A549 (cell line): Measurements from ENCODE around the gene DCLRE1B. TPM values are rescaled to one million over a fixed set of nuclear protein-coding genes. Genes with fewer than 3 reads are reported as not detected.

Experiments used
- ATAC-seq, 2 experiments: fragments of 200-7000 bp in 1 of 2; fragments of >200 bp in 1 of 2; cut with Nextera tagmentation in 1 of 2; cut with Tn5 transposase in 1 of 2; 3 replicates each; pipeline versions ENCODE4 v1.8.0 to v1.9.1; 2018 to 2020; ENCODE audit warnings: mild to moderate bottlenecking in 1 of 2, moderate library complexity in 1 of 2
- CTCF ChIA-PET: fragments of 300-600 bp; sonication (Branson Sonifier 250); formaldehyde crosslinking; extraction: SDS; loops from one replicate; lab custom pipeline; 2021; ENCODE audit warnings: antibody characterized with exemption, inconsistent platforms; lab: Yijun Ruan, JAX
- POLR2A ChIA-PET: fragments of 350-600 bp; formaldehyde crosslinking; extraction: SDS; loops from one replicate; lab custom pipeline; 2021; ENCODE audit warnings: antibody characterized with exemption, inconsistent platforms; lab: Yijun Ruan, JAX
- DNase-seq, 2 experiments: peaks; one replicate each; pipeline versions ENCODE4 v3.0.0 to v3.0.0-alpha.2; 2011 to 2016; ENCODE audit warnings: low read depth in 1 of 2, low spot score in 1 of 2
- FAIRE-seq: peaks from 2 replicates; lab custom pipeline; 2011; peaks lifted over from hg19 to GRCh38; lab: Jason Lieb, UNC
- H3K27ac ChIP-seq, 2 experiments: fragments of >200 bp; sonication (Bioruptor Twin); formaldehyde crosslinking; 3 replicates each; pipeline ENCODE4 v1.5.1; 2016 to 2017
- H3K4me1 ChIP-seq: fragments of >200 bp; sonication (Bioruptor Twin); formaldehyde crosslinking; 3 replicates; pipeline ENCODE4 v1.6.1; 2016
- H3K4me2 ChIP-seq: fragments of >200 bp; sonication (Bioruptor Twin); formaldehyde crosslinking; 3 replicates; pipeline ENCODE4 v1.6.1; 2016
- H3K4me3 ChIP-seq: fragments of >200 bp; sonication (Bioruptor Twin); formaldehyde crosslinking; 3 replicates; pipeline ENCODE4 v1.5.1; 2016
- H3K9me3 ChIP-seq: fragments of >200 bp; sonication (Bioruptor Twin); formaldehyde crosslinking; 3 replicates; pipeline ENCODE4 v1.6.1; 2016
- BHLHE40 ChIP-seq: IDR thresholded peaks from 2 replicates; pipeline ENCODE4 v1.6.1; 2012; ENCODE audit warnings: low read depth, low read length, inconsistent platforms
- CEBPB ChIP-seq, 2 experiments: fragments of >200 bp in 1 of 2; sonication (Bioruptor Twin) in 1 of 2; formaldehyde crosslinking in 1 of 2; IDR thresholded peaks; 2 replicates each; pipeline ENCODE4 v1.6.1; 2012 to 2016
- CHD4 ChIP-seq: fragments of 200-600 bp; sonication (generic); IDR thresholded peaks from 2 replicates; pipeline ENCODE4 v1.6.1; 2016; ENCODE audit warnings: antibody characterized with exemption, mild to moderate bottlenecking, borderline replicate concordance
- ELK1 ChIP-seq: fragments of 150-350 bp; IDR thresholded peaks from 2 replicates; pipeline ENCODE4 v1.6.1; 2014; ENCODE audit warnings: low read depth, mild to moderate bottlenecking, low read length
- FOSB ChIP-seq: fragments of 250-450 bp; sonication (Bioruptor Pico); IDR thresholded peaks from 2 replicates; pipeline ENCODE4 v1.5.0; 2020; ENCODE audit warnings: mild to moderate bottlenecking, moderate library complexity
- FOSL2 ChIP-seq, 2 experiments: fragments of 450-650 bp in 1 of 2; fragments of >200 bp in 1 of 2; sonication (Bioruptor Twin) in 1 of 2; formaldehyde crosslinking; IDR thresholded peaks; 2 replicates each; pipeline versions ENCODE4 v1.5.0 to v1.6.1; 2016 to 2020; ENCODE audit warnings: mild to moderate bottlenecking in 1 of 2, moderate library complexity in 1 of 2
- FOXS1 ChIP-seq: fragments of 250-450 bp; sonication (Bioruptor Pico); IDR thresholded peaks from 2 replicates; pipeline ENCODE4 v1.5.0; 2020; ENCODE audit warnings: mild to moderate bottlenecking, moderate library complexity
- GATA3 ChIP-seq: IDR thresholded peaks from 2 replicates; pipeline ENCODE4 v1.6.1; 2012; ENCODE audit warnings: borderline replicate concordance
- HOXB13 ChIP-seq: fragments of 250-450 bp; sonication (Bioruptor Pico); IDR thresholded peaks from 2 replicates; pipeline ENCODE4 v1.5.0; 2020; ENCODE audit warnings: low read depth, mild to moderate bottlenecking, moderate library complexity
- JUN ChIP-seq, 2 experiments: fragments of >200 bp; sonication (Bioruptor Twin); formaldehyde crosslinking; IDR thresholded peaks; 2 replicates in 1 of 2; 3 replicates in 1 of 2; pipeline ENCODE4 v1.6.1; 2016 to 2017
- MAFK ChIP-seq: fragments of 450-650 bp; IDR thresholded peaks from 2 replicates; pipeline ENCODE4 v1.6.1; 2014; ENCODE audit not compliant: partially characterized antibody
- MAZ ChIP-seq: fragments of 150-350 bp; IDR thresholded peaks from 2 replicates; pipeline ENCODE4 v1.6.1; 2014; ENCODE audit warnings: antibody characterized with exemption, low read depth, low read length, borderline replicate concordance
- MYC ChIP-seq: IDR thresholded peaks from 2 replicates; pipeline ENCODE4 v1.6.1; 2012; ENCODE audit warnings: mild to moderate bottlenecking, inconsistent platforms, low read length, improper control_type of control experiment, borderline replicate concordance
- NFE2L2 ChIP-seq: fragments of 150-350 bp; conservative IDR thresholded peaks from 2 replicates; pipeline ENCODE4 v1.6.1; 2014; ENCODE audit warnings: low read length
- NPAS2 ChIP-seq: fragments of 250-450 bp; sonication (Bioruptor Pico); IDR thresholded peaks from 2 replicates; pipeline ENCODE4 v1.8.0; 2022; ENCODE audit warnings: mild to moderate bottlenecking, moderate library complexity, borderline replicate concordance
- PHF8 ChIP-seq: fragments of 200-600 bp; sonication (generic); IDR thresholded peaks from 2 replicates; pipeline ENCODE4 v1.6.1; 2016; ENCODE audit warnings: low read depth, mild to moderate bottlenecking, antibody characterized with exemption, moderate library complexity, borderline replicate concordance
- POLR2AphosphoS2 ChIP-seq: conservative IDR thresholded peaks from 2 replicates; pipeline ENCODE4 v1.6.1; 2012; ENCODE audit warnings: low read length, improper control_type of control experiment, inconsistent platforms
- RCOR1 ChIP-seq: fragments of 150-350 bp; IDR thresholded peaks from 2 replicates; pipeline ENCODE4 v1.6.1; 2014; ENCODE audit warnings: antibody characterized with exemption, low read length, low read depth
- REST ChIP-seq: fragments of 200-600 bp; sonication (generic); IDR thresholded peaks from 2 replicates; pipeline ENCODE4 v1.6.1; 2016; ENCODE audit warnings: antibody characterized with exemption, mild to moderate bottlenecking, moderate library complexity
- SMC3 ChIP-seq: fragments of >200 bp; sonication (Bioruptor Twin); formaldehyde crosslinking; IDR thresholded peaks from 3 replicates; pipeline ENCODE4 v1.6.1; 2018; ENCODE audit warnings: inconsistent platforms
- SREBF2 ChIP-seq: fragments of 450-650 bp; IDR thresholded peaks from 2 replicates; pipeline ENCODE4 v1.6.1; 2014; ENCODE audit warnings: mild to moderate bottlenecking, moderate library complexity
- ZFP36 ChIP-seq: fragments of 450-650 bp; IDR thresholded peaks from 2 replicates; pipeline ENCODE4 v1.6.1; 2014; ENCODE audit warnings: borderline replicate concordance; ENCODE audit not compliant: partially characterized antibody
- WGBS: methylation state at CpG from one replicate; pipeline ENCODE4 v1.1.6; 2017; ENCODE audit errors: missing lambda C conversion rate; 5-methylcytosine and 5-hydroxymethylcytosine counted together
- polyA plus RNA-seq, 4 experiments: library from polyadenylated mRNA; depleted of rRNA in 3 of 4; stranded (reverse); fragments of >200 nt; fragmentation: RNase III in 1 of 4; extraction: RNeasy Plus Mini Kit Qiagen cat#74134 plus additional on column Dnase treatment in 1 of 4; gene quantifications; 2 replicates in 3 of 4; 3 replicates in 1 of 4; pipeline ENCODE4 v1.2.3, GENCODE V29; 2011 to 2017

Gene DCLRE1B
- polyA plus RNA-seq, 2 of the 4 experiments (the other 2 are of a cell fraction) = 4.8 to 5.7 TPM

GRCh38 chr1:113856401-113856790, 48.7 kb upstream of the DCLRE1B start:
- Histone ChIP-seq H3K4me3 (no peak overlapping the region), H3K9me3 (no peaks in the 10 kb centered on the region), H3K27ac (no peak overlapping the region), H3K4me2 (no peak overlapping the region), H3K4me1 (peaks cover 8% of the 10 kb centered on the region; the same call in 1 of the 3 replicates)
- ATAC-seq (no peak), FAIRE-seq (no peak), DNase-seq (no peak)
- POLR2A ChIA-PET = no interaction called here
- WGBS = 95% methylated on average over 2 of the region's 2 CpGs
- CTCF ChIA-PET = interaction anchor here (1.5 kb wide), 1 partner anchor 48 kb away, joined by 3 read pairs; the partner anchor contains the start of gene AP4B1
- TF ChIP-seq GATA3 (no peak), POLR2AphosphoS2 (no peak), SMC3 (no peak), MYC (no peak), BHLHE40 (no peak), SREBF2 (no peak), FOXS1 (CRISPR knock-in tag) (no peak), PHF8 (no peak), ELK1 (no peak), RCOR1 (no peak), CEBPB (IDR thresholded peaks at IDR 0.05) (no peak), MAFK (no peak), JUN (IDR thresholded peaks at IDR 0.05) (no peak), ZFP36 (no peak), HOXB13 (CRISPR knock-in tag) (no peak), NPAS2 (CRISPR knock-in tag) (no peak)

- H3K4me3 ChIP-seq = no peak overlapping the region
- TF ChIP-seq NFE2L2 (no peak), FOSL2 (IDR thresholded peaks at IDR 0.05) (no peak), FOSL2 (CRISPR knock-in tag; IDR thresholded peaks at IDR 0.05) (no peak), MAZ (no peak), FOSB (no peak), BHLHE40 (no peak), CHD4 (no peak), REST (no peak)
- WGBS = 76% methylated on average over 3 of the region's 3 CpGs
- peaks cover 8% of the 10 kb centered on the region; the same call in 1 of the 3 replicates for H3K4me1 ChIP-seq
- POLR2A ChIA-PET = no interaction called here
- CTCF ChIA-PET = no interaction called here
- H3K27ac ChIP-seq = no peak overlapping the region
- no peak overlapping the region for H3K4me2 ChIP-seq
- FAIRE-seq = no peak
- DNase-seq = no peak
- no peak for ATAC-seq
- no peaks in the 10 kb centered on the region for H3K9me3 ChIP-seq
Measured at GRCh38 chr1:113857776-113858175, 47.4 kb upstream of the DCLRE1B start.
